Hepatocyte (in vitro differentiated cells): ENCODE data around the gene ARFIP1. TPM values are rescaled to one million over a fixed set of nuclear protein-coding genes. Genes with fewer than 3 reads are reported as not detected.

ENCODE experiments used
- DNase-seq: peaks from one replicate; pipeline ENCODE4 v3.0.0-alpha.2; 2016; ENCODE audit warnings: low spot score
- H2AFZ ChIP-seq: fragments of 200-600 bp; sonication (generic); 2 replicates; pipeline ENCODE4 v1.6.0; 2016; ENCODE audit warnings: antibody characterized with exemption, mild to moderate bottlenecking
- H3K27ac ChIP-seq: fragments of 200-600 bp; sonication (generic); 2 replicates; pipeline ENCODE4 v1.5.1; 2016; ENCODE audit warnings: mild to moderate bottlenecking
- H3K27me3 ChIP-seq: fragments of 200-600 bp; sonication (generic); 2 replicates; pipeline ENCODE4 v1.6.1; 2016
- H3K36me3 ChIP-seq: fragments of 200-600 bp; sonication (generic); replicated peaks from 2 replicates; pipeline ENCODE4 v1.5.1; 2016; ENCODE audit warnings: low read depth; ENCODE audit not compliant: insufficient read depth
- H3K4me1 ChIP-seq: fragments of 200-600 bp; sonication (generic); 2 replicates; pipeline ENCODE4 v1.5.1; 2016; ENCODE audit warnings: mild to moderate bottlenecking, moderate library complexity; ENCODE audit not compliant: insufficient read depth
- H3K4me2 ChIP-seq: fragments of 200-600 bp; sonication (generic); 2 replicates; pipeline ENCODE4 v1.6.0; 2016
- H3K4me3 ChIP-seq: fragments of 200-600 bp; sonication (generic); 2 replicates; pipeline ENCODE4 v1.5.1; 2016; ENCODE audit warnings: mild to moderate bottlenecking
- H3K79me2 ChIP-seq: fragments of 200-600 bp; sonication (generic); 2 replicates; pipeline ENCODE4 v1.6.0; 2017; ENCODE audit warnings: mild to moderate bottlenecking
- H3K9me2 ChIP-seq: fragments of 200-600 bp; sonication (generic); replicated peaks from 2 replicates; pipeline ENCODE4 v1.6.0; 2017; ENCODE audit warnings: mild to moderate bottlenecking; ENCODE audit not compliant: insufficient read depth
- H3K9me3 ChIP-seq: fragments of 200-600 bp; sonication (generic); 2 replicates; pipeline ENCODE4 v1.5.1; 2016; ENCODE audit warnings: low read depth, mild to moderate bottlenecking
- H4K20me1 ChIP-seq: fragments of 200-600 bp; sonication (generic); 2 replicates; pipeline ENCODE4 v1.6.0; 2016; ENCODE audit warnings: mild to moderate bottlenecking; ENCODE audit not compliant: insufficient read depth, poor library complexity, severe bottlenecking
- EZH2 ChIP-seq: fragments of 200-600 bp; sonication (generic); IDR thresholded peaks from 2 replicates; pipeline ENCODE4 v1.6.1; 2016; ENCODE audit warnings: antibody characterized with exemption, mild to moderate bottlenecking, borderline replicate concordance
- EZH2phosphoT487 ChIP-seq: fragments of 200-600 bp; sonication (generic); IDR thresholded peaks from one replicate; pipeline ENCODE4 v1.6.1; 2018; ENCODE audit warnings: antibody characterized with exemption, mild to moderate bottlenecking, low read depth, moderate library complexity; ENCODE audit not compliant: unreplicated experiment, severe bottlenecking
- WGBS: methylation state at CpG from one replicate; pipeline ENCODE4 v1.1.6; 2016; ENCODE audit warnings: low lambda C conversion rate; ENCODE audit errors: missing lambda C conversion rate; 5-methylcytosine and 5-hydroxymethylcytosine counted together
- polyA plus RNA-seq: library from polyadenylated mRNA; unstranded; fragments of >200 nt; fragmentation: Nextera tagmentation; extraction: Ambion mirVana; gene quantifications from 2 replicates; pipeline ENCODE4 v1.2.1, GENCODE V29; 2016
- total RNA-seq: library from RNA; depleted of rRNA; stranded (reverse); fragments of >200 nt; gene quantifications from 2 replicates; pipeline ENCODE4 v1.2.3, GENCODE V29; 2014
- TF ChIP-seq, protein P1 (sequence below): fragments of 200-600 bp; sonication (generic); IDR thresholded peaks from 2 replicates; pipeline ENCODE4 v1.5.1; 2016; ENCODE audit warnings: antibody characterized with exemption, mild to moderate bottlenecking; ENCODE audit not compliant: poor library complexity

ARFIP1 gene
- total and polyA plus RNA-seq, 2 experiments from 2014 or later, result 21.7 to 39.1 TPM

DNA sequence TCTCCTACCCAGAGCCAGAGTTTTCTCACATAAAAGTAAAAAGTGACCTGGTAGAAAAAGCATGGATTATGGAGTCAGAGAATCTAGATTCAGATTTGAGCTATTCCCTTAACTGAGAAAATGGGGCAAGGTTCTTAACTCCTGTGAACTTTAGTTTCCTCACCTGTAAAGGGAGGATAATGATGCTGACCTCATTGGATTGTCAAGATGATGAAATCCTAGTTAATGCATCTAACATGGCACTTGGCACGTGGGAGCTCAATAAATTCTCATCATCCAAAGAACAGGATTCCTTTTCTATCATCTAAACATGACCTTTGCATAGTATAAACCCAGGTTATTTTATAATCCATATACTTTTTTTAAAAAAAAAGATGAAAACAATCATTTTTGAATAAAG lies 175.0 kb downstream of the ARFIP1 start:
- Histone ChIP-seq H2AFZ (no peak overlapping the region), H4K20me1 (no peaks in the 10 kb centered on the region), H3K4me2 (no peak overlapping the region), H3K79me2 (peaks cover 8% of the 10 kb centered on the region), H3K4me3 (no peak overlapping the region), H3K36me3 (no peaks in the 10 kb centered on the region), H3K27ac (no peak overlapping the region), H3K27me3 (no peaks in the 10 kb centered on the region), H3K9me3 (no peaks in the 10 kb centered on the region), H3K9me2 (no peaks in the 10 kb centered on the region), H3K4me1 (peaks cover 35% of the 10 kb centered on the region)
- 83% methylated on average over 1 of the region's 1 CpG for WGBS
- TF ChIP-seq, protein P1, sequence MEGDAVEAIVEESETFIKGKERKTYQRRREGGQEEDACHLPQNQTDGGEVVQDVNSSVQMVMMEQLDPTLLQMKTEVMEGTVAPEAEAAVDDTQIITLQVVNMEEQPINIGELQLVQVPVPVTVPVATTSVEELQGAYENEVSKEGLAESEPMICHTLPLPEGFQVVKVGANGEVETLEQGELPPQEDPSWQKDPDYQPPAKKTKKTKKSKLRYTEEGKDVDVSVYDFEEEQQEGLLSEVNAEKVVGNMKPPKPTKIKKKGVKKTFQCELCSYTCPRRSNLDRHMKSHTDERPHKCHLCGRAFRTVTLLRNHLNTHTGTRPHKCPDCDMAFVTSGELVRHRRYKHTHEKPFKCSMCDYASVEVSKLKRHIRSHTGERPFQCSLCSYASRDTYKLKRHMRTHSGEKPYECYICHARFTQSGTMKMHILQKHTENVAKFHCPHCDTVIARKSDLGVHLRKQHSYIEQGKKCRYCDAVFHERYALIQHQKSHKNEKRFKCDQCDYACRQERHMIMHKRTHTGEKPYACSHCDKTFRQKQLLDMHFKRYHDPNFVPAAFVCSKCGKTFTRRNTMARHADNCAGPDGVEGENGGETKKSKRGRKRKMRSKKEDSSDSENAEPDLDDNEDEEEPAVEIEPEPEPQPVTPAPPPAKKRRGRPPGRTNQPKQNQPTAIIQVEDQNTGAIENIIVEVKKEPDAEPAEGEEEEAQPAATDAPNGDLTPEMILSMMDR, result no peak
- TF ChIP-seq EZH2, result no peak
- no peak for TF ChIP-seq EZH2phosphoT487
- no peak for DNase-seq

DNA sequence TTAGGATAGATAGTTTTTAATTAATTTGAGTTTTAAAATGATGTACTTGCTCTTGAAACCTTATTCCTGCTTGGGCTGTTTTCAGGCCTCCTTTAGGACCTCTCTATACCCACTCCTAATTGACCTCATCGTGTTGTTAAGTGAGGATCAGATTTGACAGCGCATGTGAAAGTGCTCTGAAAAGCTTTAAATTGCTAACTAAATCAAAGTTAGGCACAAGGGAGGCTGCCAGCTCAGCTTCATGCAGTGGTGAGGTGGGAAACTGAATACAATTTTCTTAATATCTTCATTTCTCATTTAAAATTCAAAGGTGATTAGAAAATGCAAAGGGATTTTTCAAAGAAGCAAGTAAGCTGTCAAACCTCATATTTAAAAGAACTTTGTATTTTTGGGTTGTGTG lies 176.4 kb downstream of the ARFIP1 start:
- peaks cover 35% of the 10 kb centered on the region for H3K4me1 ChIP-seq
- peaks cover 8% of the 10 kb centered on the region for H3K79me2 ChIP-seq
- WGBS, result 69% methylated on average over 2 of the region's 2 CpGs
- H2AFZ ChIP-seq, result no peak overlapping the region
- no peaks in the 10 kb centered on the region for H3K36me3 ChIP-seq
- H3K4me2 ChIP-seq, result peak overlapping the region; percentile 65
- TF ChIP-seq EZH2 (no peak), EZH2phosphoT487 (no peak)
- TF ChIP-seq, protein P1, result no peak
- H3K27me3 ChIP-seq, result no peaks in the 10 kb centered on the region
- no peaks in the 10 kb centered on the region for H4K20me1 ChIP-seq
- H3K27ac ChIP-seq, result peak overlapping the region; percentile 96
- H3K4me3 ChIP-seq, result no peak overlapping the region
- DNase-seq, result no peak
- no peaks in the 10 kb centered on the region for H3K9me2 ChIP-seq
- no peaks in the 10 kb centered on the region for H3K9me3 ChIP-seq

DNA sequence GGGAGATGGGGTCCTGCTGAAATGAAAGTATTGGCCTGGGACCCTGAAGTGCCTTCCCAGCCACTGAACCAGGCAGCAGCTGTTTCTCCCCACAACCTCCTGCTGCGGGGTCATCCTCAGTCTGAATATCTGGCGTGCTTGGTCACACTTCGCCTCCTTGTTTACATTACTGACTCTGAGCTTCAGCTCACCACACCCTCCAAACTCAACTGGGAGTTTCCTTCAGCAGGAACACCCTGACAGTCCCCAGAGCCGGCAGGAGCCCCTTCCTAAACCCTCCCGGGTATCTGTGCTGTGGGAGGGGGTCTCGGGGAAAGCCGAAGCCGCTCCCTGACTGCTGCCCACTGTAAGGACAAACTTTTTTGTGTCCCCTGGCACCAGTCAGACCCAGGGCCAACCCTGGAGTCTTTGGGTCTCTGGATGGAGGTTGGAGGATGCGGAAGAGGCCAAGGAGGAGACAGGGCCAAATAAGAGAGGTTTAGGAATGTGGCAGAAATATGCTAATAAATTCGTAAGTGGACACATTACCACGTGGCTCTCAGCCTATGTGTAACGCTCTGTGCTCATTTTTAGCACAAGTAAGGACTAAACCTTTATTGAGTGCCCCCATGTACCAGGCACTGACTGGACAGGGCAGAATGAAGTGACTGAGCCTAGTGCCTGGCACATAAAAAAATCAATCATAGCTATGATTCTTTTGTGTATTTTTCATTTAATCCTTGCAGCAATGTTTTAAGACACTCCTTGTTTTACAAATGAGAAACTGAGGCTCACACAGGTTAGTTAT lies 177.1 kb downstream of the ARFIP1 start:
- Histone ChIP-seq H3K4me1 (peaks cover 33% of the 10 kb centered on the region), H3K79me2 (peaks cover 7% of the 10 kb centered on the region), H3K9me3 (no peaks in the 10 kb centered on the region), H3K27me3 (no peaks in the 10 kb centered on the region), H4K20me1 (no peaks in the 10 kb centered on the region), H3K36me3 (no peaks in the 10 kb centered on the region), H2AFZ (no peak overlapping the region), H3K9me2 (no peaks in the 10 kb centered on the region), H3K27ac (peak overlapping the region; percentile 96), H3K4me3 (no peak overlapping the region), H3K4me2 (peak overlapping the region; percentile 65)
- 55% methylated on average over 12 of the region's 12 CpGs for WGBS
- peak; percentile 71 for DNase-seq
- TF ChIP-seq EZH2 (no peak), EZH2phosphoT487 (no peak)
- TF ChIP-seq, protein P1, result no peak
